Right ventricle myocardium superior (tissue), 1 donor: ENCODE measurements around the gene COL6A2. TPM values are rescaled to one million over a fixed set of nuclear protein-coding genes. Genes with fewer than 3 reads are reported as not detected.
"Not testable (repeated sequence)": the region's sequence is repeated elsewhere in the genome, so short reads cannot be mapped to it uniquely, and the experiment has no call there.

Source experiments
- ATAC-seq: fragments of 200-7000 bp; cut with Tn5 transposase; one replicate; pipeline ENCODE4 v1.9.1; 2020; ENCODE audit warnings: mild to moderate bottlenecking; ENCODE audit not compliant: poor library complexity
- DNase-seq: peaks from one replicate; pipeline ENCODE4 v3.0.0-alpha.2; 2020
- intact Hi-C: fragments of 100-400 bp; cut with DNase I; formaldehyde crosslinking; loops from one replicate; pipeline ENCODE4 v1.11.2; 2022
- total RNA-seq: library from RNA; stranded (reverse); fragmentation: NEBNext Ultra II Directional; extraction: Animal tissue kit (Norgen Biotek cat#: 25700); gene quantifications from one replicate; pipeline ENCODE4 v1.2.1, GENCODE V29; 2021
- donor health status: DM: no; HTN: yes; CAD: no; lungs with severe emphysema.

COL6A2 gene
- total RNA-seq, 1 donor from 2014 or later, result 191 TPM

- ATAC-seq, intact Hi-C loops: not testable (repeated sequence)
- DNase-seq, result peak; percentile 22
These were observed 72.7 kb downstream of the COL6A2 start for GRCh38 chr21:46170436-46171193.

GRCh38 chr21:46171585-46171984, 73.7 kb downstream of the COL6A2 start:
- no peak for ATAC-seq
- intact Hi-C loops, result no loop called here
- DNase-seq, result no peak

GRCh38 chr21:46171996-46172862, 74.3 kb downstream of the COL6A2 start:
- peak; percentile 16 for DNase-seq
- intact Hi-C loops, result no loop called here
- no peak for ATAC-seq

DNA sequence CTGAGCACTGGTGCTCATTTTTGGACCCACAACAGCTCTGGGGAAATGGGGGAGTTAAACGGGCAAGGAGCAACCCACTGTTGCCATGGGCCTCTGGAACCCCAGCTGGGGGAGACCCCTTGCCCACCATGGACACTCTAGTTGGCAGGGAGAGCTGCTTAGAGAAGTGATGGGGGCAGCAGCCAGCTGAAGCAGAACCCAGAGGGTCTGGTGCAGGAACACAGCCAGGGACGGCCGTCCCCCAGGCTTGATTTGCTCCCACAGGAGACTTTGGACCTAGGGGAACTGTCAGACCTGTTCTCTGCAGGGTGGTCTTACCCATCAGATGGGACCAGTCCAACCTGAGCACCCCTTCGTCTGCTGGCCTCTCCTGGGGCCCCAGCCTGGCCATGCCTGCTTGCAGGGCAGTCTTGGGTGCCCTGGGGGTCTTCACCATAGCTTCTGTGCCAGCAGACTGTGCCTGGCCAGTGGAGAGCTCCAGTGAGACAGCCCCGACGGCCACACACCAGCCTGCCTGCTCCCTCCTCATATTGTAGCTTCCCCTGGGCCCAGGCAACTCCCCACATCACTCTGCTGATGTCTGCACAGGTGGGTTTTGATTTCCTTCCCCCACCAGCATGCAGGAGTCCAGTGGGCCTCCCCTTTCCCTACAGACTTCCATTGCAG, 75.1 kb downstream of the COL6A2 start:
- DNase-seq (peak; percentile 14), ATAC-seq (no peak)

DNA sequence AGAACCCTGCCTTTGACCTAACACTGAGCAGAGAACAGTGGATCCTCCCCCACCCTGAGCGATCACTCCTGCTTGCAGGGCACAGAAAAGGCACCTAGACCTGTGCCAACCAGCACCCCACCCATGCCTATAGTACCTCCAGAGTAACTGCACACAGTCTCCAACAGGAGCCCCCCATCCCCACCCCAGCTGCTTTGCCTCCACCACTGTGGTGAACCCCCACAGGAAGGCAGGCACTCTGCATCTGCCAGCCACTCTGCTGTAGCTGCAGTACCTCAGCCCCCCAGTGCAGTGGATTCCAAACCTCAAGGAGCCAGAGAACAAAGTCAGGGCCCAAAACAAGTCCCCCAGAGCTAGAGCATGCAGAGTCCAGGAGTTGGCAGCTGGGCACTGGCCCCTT, 75.7 kb downstream of the COL6A2 start:
- ATAC-seq (no peak), DNase-seq (peak; percentile 9)
- intact Hi-C loops, result no loop called here

More for the DNA sequence above, 75.1 kb downstream of the COL6A2 start:
- intact Hi-C loops, result no loop called here

DNA sequence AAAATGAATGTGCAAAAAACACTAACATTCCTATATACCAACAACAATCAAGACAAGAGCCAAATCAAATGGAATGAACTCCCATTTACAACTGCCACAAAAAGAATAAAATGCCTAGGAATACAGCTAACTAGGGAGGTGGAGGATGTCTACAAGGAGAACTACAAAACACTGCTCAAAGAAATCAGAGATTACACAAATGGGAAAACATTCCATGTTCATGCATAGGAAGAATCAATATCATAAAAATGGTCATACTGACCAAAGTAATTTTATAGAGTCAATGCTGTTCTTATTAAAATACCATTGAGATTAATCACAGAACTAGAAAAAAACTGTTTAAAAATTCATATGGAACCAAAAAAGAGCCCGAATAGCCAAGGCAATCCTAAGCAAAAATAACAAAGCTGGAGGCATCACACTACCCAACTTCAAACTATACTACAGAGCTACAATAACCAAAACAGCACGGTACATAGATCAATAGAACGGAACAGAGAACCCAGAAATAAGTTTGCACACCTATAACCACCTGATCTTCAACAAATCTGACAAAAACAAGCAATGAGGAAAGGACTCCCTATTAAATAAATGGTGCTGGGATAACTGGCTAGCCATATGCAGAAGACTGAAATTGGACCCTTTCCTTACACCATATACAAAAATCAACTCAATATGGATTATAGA, 78.7 kb downstream of the COL6A2 start:
- DNase-seq, intact Hi-C loops, ATAC-seq: not testable (repeated sequence)

- no peak for DNase-seq
- intact Hi-C loops, result no loop called here
- no peak for ATAC-seq
These were observed 81.0 kb downstream of the COL6A2 start for GRCh38 chr21:46178961-46179360.

Other genes starting within 250 kb of the COL6A2 start
- 173 TPM for gene COL6A1, start 116.3 kb upstream of the COL6A2 start, total RNA-seq
- 1.9 TPM for gene FTCD, start 57.5 kb downstream of the COL6A2 start, total RNA-seq
- 6.3 TPM for gene SPATC1L, start 86.3 kb downstream of the COL6A2 start, total RNA-seq
- gene LSS, start 130.7 kb downstream of the COL6A2 start, total RNA-seq, result 57.9 TPM
- 57.0 TPM for gene MCM3AP, start 187.5 kb downstream of the COL6A2 start, total RNA-seq
- 19.2 TPM for gene YBEY, start 188.2 kb downstream of the COL6A2 start, total RNA-seq
- 1.0 TPM for gene C21orf58, start 225.8 kb downstream of the COL6A2 start, total RNA-seq
- gene PCNT, start 226.0 kb downstream of the COL6A2 start, total RNA-seq, result 28.9 TPM